Measurements from ENCODE around the gene CCDC102A.

- TF ChIP-seq POLR2AphosphoS5 (IDR thresholded peaks at IDR 0.05) (no peak), CTCF (IDR thresholded peaks at IDR 0.05) (no peak)
Observed at GRCh38 chr16:57526498-57526897, 9.9 kb downstream of the CCDC102A start.
